Neural progenitor cell (in vitro differentiated cells): ENCODE results near the gene POU2AF2.

Source experiments
- EZH2 ChIP-seq: fragments of 200-600 bp; sonication (generic); IDR thresholded peaks from 2 replicates; pipeline ENCODE4 v1.6.1; 2017; ENCODE audit warnings: antibody characterized with exemption, mild to moderate bottlenecking, moderate library complexity
- EZH2phosphoT487 ChIP-seq: fragments of 200-600 bp; sonication (generic); IDR thresholded peaks from 2 replicates; pipeline ENCODE4 v1.6.1; 2017; ENCODE audit warnings: antibody characterized with exemption
- TF ChIP-seq, protein P1 (sequence below): fragments of 200-600 bp; sonication (generic); IDR thresholded peaks from 2 replicates; pipeline ENCODE4 v1.5.1; 2017; ENCODE audit warnings: antibody characterized with exemption, mild to moderate bottlenecking

DNA sequence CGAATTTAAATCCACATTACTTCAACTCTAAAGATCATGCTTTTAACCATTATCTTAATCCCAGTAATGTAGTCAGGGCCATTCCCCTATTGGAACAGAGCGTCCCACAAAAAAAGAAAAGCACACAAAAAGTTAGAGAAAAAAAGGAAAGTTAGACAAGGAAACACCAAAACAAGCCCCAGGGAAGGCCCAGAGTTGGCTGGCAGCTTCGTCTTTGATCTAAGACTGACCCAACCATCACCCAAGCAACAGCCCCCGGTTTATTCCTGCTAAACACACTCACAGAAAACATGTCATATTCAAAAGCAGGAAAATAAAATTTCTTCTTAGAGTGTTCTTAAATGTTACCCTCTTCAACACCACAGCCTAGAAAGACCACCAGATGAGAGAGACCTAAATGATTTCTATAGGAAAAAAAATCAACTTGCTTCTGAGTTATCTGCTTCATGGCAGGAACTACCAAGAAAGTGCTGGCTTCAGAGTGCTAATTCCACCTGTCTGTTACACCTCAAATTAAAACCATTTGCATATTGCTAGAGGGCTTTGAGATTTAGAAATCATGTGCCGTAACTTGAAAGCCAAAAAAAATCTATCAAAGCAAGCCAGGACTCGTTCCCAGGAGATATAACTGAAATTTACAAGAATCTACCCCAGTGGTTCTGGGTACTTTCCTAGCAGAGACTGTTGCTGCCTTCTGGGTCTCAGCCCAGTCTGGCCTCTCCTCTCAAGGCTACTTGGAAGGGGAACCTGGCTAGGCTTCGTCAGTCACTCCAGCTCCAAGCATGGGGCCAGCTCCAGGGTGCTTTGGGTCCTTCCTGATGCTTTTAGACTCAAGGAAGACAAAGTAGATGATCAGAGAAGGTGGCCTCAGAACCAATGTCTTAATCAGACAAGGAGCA, 84.0 kb downstream of the POU2AF2 start:
- TF ChIP-seq EZH2 (no peak), EZH2phosphoT487 (no peak)
- TF ChIP-seq, protein P1, sequence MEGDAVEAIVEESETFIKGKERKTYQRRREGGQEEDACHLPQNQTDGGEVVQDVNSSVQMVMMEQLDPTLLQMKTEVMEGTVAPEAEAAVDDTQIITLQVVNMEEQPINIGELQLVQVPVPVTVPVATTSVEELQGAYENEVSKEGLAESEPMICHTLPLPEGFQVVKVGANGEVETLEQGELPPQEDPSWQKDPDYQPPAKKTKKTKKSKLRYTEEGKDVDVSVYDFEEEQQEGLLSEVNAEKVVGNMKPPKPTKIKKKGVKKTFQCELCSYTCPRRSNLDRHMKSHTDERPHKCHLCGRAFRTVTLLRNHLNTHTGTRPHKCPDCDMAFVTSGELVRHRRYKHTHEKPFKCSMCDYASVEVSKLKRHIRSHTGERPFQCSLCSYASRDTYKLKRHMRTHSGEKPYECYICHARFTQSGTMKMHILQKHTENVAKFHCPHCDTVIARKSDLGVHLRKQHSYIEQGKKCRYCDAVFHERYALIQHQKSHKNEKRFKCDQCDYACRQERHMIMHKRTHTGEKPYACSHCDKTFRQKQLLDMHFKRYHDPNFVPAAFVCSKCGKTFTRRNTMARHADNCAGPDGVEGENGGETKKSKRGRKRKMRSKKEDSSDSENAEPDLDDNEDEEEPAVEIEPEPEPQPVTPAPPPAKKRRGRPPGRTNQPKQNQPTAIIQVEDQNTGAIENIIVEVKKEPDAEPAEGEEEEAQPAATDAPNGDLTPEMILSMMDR: no peak
